Breast epithelium (tissue), 4 donors: ENCODE results near the gene NDP. TPM values are rescaled to one million over a fixed set of nuclear protein-coding genes. Genes with fewer than 3 reads are reported as not detected.
A peak's percentile ranks its signal among the peaks of the same experiment; 100 is the strongest.

ENCODE experiments used
- DNase-seq, 2 donors: peaks; one replicate each; pipeline ENCODE4 v3.0.0-alpha.2; 2019; ENCODE audit warnings: low spot score in 2 of 2
- H3K27ac ChIP-seq, 2 donors: fragments of 200-600 bp; sonication (generic) in 1 of 2; one replicate each; pipeline ENCODE4 v1.5.1; 2016 to 2019; ENCODE audit warnings: mild to moderate bottlenecking in 1 of 2
- H3K27me3 ChIP-seq, 2 donors: fragments of 200-600 bp; sonication (generic) in 1 of 2; one replicate each; pipeline versions ENCODE4 v1.5.1 to v1.6.0; 2017 to 2019; ENCODE audit warnings: control low read depth in 1 of 2, mild to moderate bottlenecking in 1 of 2
- H3K36me3 ChIP-seq: fragments of 200-600 bp; one replicate; pipeline ENCODE4 v1.5.1; 2019
- H3K4me1 ChIP-seq, 2 donors: fragments of 200-600 bp; sonication (generic); one replicate each; pipeline ENCODE4 v1.5.1; 2016 to 2019; ENCODE audit warnings: control low read depth in 1 of 2
- H3K4me3 ChIP-seq, 3 donors: fragments of 200-600 bp; sonication (generic); 1 replicate in 2 of 3; 2 replicates in 1 of 3; pipeline ENCODE4 v1.5.1; 2016 to 2019; ENCODE audit warnings: mild to moderate bottlenecking in 3 of 3, moderate library complexity in 2 of 3
- H3K9me3 ChIP-seq, 2 donors: fragments of 200-600 bp; sonication (generic) in 1 of 2; one replicate each; pipeline ENCODE4 v1.5.1; 2016 to 2019; ENCODE audit warnings: control low read depth in 1 of 2
- CTCF ChIP-seq, 3 donors: fragments of 450-650 bp; IDR thresholded peaks; one replicate each; pipeline ENCODE4 v1.5.1; 2016 to 2017; ENCODE audit warnings: antibody characterized with exemption in 3 of 3, mild to moderate bottlenecking in 3 of 3, moderate library complexity in 3 of 3
- POLR2A ChIP-seq: fragments of 450-650 bp; IDR thresholded peaks from one replicate; pipeline ENCODE4 v1.6.1; 2016; ENCODE audit warnings: antibody characterized with exemption, mild to moderate bottlenecking, moderate library complexity
- POLR2AphosphoS5 ChIP-seq, 3 donors: sonication (generic); formaldehyde crosslinking; IDR thresholded peaks; one replicate each; pipeline ENCODE4 v1.6.1; 2017; ENCODE audit warnings: antibody characterized with exemption in 3 of 3
- intact Hi-C: fragments of 100-400 bp; cut with DNase I; formaldehyde crosslinking; loops from one replicate; pipeline ENCODE4 v1.15.1; 2023; ENCODE audit warnings: low total_unique reads
- total RNA-seq, 3 donors: library from RNA; depleted of rRNA; stranded (reverse); fragments of >200 nt; gene quantifications; one replicate each; pipeline ENCODE4 v1.1.0, GENCODE V29; 2016

NDP gene
- total RNA-seq, 3 donors from 2014 or later = 0.66 to 4.0 TPM; not detected in 1

- Histone ChIP-seq H3K27ac (no peak overlapping the region), H3K4me1 (no peaks in the 10 kb centered on the region), H3K9me3 (no peaks in the 10 kb centered on the region), H3K4me3 (peak overlapping the region; percentile 24 to 55 (median 41)), H3K36me3 (no peaks in the 10 kb centered on the region), H3K27me3 (peaks cover 0 to 61% of the 10 kb centered on the region in 2 donors)
- no peak for DNase-seq
- TF ChIP-seq CTCF (IDR thresholded peaks at IDR 0.05) (no peak), POLR2AphosphoS5 (IDR thresholded peaks at IDR 0.05) (no peak), POLR2A (no peak)
- intact Hi-C loops = loop anchor here (5.0 kb wide), 1 partner anchor 280 kb away; no protein-coding TSS in a partner anchor
Measured at GRCh38 chrX:43971966-43972961, 926 bp downstream of the NDP start.

- no peaks in the 10 kb centered on the region for H3K36me3 ChIP-seq
- H3K27me3 ChIP-seq = peaks cover 0 to 72% of the 10 kb centered on the region in 2 donors
- DNase-seq = no peak
- H3K4me3 ChIP-seq = no peak overlapping the region
- intact Hi-C loops = loop anchor here (5.0 kb wide), 1 partner anchor 282 kb away; no protein-coding TSS in a partner anchor
- H3K27ac ChIP-seq = peak overlapping the region; percentile 47 to 74
- TF ChIP-seq POLR2A (no peak), POLR2AphosphoS5 (IDR thresholded peaks at IDR 0.05) (no peak), CTCF (IDR thresholded peaks at IDR 0.05) (no peak)
- H3K4me1 ChIP-seq = no peaks in the 10 kb centered on the region
- H3K9me3 ChIP-seq = no peaks in the 10 kb centered on the region
Measured at GRCh38 chrX:43970528-43970927, 2.7 kb downstream of the NDP start.

- Histone ChIP-seq H3K36me3 (no peaks in the 10 kb centered on the region), H3K9me3 (no peaks in the 10 kb centered on the region), H3K27me3 (peaks cover 0 to 72% of the 10 kb centered on the region in 2 donors), H3K4me3 (peak overlapping the region in 2 of 3 donors; percentile 21 to 26), H3K4me1 (no peaks in the 10 kb centered on the region), H3K27ac (peak overlapping the region; percentile 47 to 74)
- no peak for TF ChIP-seq POLR2A
- no peak for TF ChIP-seq POLR2AphosphoS5 (IDR thresholded peaks at IDR 0.05)
- TF ChIP-seq CTCF (IDR thresholded peaks at IDR 0.05) = no peak
- DNase-seq = peak in 1 of 2 donors; percentile 19
- intact Hi-C loops = loop anchor here (5.0 kb wide), 1 partner anchor 282 kb away; no protein-coding TSS in a partner anchor
Measured at GRCh38 chrX:43969504-43970501, 3.4 kb downstream of the NDP start.

GRCh38 chrX:43968359-43968781 lies 4.8 kb downstream of the NDP start:
- intact Hi-C loops = no loop called here
- Histone ChIP-seq H3K9me3 (no peaks in the 10 kb centered on the region), H3K4me3 (no peak overlapping the region), H3K36me3 (no peaks in the 10 kb centered on the region), H3K4me1 (no peaks in the 10 kb centered on the region), H3K27me3 (peaks cover 0 to 76% of the 10 kb centered on the region in 2 donors), H3K27ac (no peak overlapping the region)
- DNase-seq = peak in 1 of 2 donors; percentile 26
- TF ChIP-seq POLR2AphosphoS5 (IDR thresholded peaks at IDR 0.05) (no peak), CTCF (IDR thresholded peaks at IDR 0.05) (no peak), POLR2A (no peak)
